Measurements from ENCODE around the gene CASP12.
"Not testable (repeated sequence)": the region's sequence is repeated elsewhere in the genome, so short reads cannot be mapped to it uniquely, and the experiment has no call there.

Gene CASP12

GRCh38 chr11:104897891-104898684 is at the start of gene CASP12:
CASP12 (minus strand) TSS chr11:104898460.
- H3K4me3 ChIP-seq (ENCODE audit: low read depth, low read length): no peak within 1 kb of the TSS

DNA sequence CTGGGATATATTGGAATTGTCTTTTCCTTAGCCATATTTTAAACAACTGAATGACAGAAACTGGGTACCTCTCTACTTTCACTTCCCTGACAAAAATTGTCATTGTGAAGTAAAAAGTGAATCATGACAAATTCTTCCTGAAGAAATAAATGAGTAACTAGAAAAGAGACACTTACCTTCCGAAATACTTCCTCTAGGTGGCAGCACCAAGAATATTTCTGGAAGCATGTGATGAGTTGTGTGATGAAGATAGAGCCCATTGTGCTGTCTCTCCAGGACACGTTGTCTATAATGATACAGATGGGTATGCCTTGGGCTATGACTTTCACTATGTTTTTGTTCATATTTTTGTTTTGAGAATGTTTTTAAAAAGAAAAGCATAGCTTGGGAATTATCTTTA is 48.6 kb upstream of the CASP12 start:
- no peak overlapping the region for H3K4me3 ChIP-seq (ENCODE audit: low read depth, low read length)

DNA sequence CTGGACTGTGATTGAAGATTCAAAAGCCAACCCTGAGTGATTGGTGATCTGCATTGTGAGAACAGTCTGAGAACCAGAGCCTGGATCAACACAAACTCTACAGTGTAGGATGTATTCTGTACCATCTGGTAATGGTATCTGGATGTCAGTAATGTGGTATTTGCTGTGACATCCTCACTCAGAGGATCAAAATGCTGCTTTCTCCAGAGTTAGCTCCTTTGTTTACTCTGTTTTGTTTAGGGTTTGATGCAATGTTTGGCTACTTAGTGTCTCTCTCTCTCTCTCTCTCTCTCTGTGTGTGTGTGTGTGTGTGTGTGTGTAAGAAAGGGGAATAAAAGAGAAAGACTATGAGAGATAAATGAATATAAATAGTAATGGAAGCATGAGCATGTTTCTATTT is 45.8 kb upstream of the CASP12 start:
- no peak overlapping the region for H3K4me3 ChIP-seq (ENCODE audit: low read depth, low read length)

DNA sequence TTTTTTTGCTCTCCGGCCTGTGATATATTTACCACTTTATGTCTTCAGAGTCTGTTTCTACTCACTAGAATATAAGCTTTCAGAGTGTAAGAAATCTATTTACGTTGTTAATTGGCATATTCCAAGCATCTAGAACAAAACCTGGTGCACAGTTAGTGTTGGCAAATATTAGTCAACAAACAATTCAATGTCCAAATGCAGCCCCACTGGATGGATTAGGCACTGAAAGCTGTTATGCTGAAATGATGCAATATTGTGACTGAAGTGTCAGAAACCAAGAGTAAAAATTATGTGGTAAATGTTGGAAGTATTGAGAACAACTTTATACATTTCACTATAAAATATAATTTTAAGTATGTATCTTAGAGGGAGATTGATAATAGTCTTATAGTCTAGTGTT is 45.3 kb upstream of the CASP12 start:
- no peak overlapping the region for H3K4me3 ChIP-seq (ENCODE audit: low read depth, low read length)

DNA sequence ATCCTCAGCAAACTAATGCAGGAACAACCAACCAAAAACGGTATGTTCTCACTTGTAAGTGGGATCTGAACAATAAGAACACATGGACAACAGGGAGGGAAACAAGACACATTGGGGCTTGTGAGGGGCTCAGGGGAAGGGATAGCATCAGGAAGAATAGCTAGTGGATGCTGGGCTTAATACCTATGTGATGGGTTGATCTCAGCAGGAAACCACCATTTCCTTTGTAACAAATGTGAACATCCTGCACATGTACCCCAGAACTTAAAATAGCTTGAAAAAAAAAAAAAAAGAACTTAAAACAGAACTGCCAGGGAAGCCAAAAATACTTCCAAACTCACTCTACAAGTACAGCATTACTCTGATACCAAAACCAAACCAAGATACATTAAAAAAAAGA is 36.3 kb upstream of the CASP12 start:
- no peak overlapping the region for H3K4me3 ChIP-seq (ENCODE audit: low read depth, low read length)

DNA sequence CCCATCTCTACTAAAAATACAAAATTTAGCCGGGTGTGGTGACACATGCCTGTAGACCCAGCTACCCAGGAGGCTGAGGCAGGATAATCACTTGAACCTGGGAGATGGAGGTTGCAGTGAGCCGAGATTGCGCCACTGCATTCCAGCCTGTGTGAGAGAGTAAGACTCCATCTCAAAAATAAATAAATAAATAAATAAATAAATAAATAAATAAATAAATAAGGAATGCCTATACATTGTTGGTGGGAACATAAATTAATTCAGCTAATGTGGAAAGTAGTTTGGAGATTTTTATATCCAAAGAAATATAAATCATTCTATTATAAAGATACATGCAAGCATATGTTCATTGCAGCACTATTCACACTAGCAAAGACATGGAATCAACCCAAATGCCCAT is 35.8 kb upstream of the CASP12 start:
- H3K4me3 ChIP-seq (ENCODE audit: low read depth, low read length): not testable (repeated sequence)

DNA sequence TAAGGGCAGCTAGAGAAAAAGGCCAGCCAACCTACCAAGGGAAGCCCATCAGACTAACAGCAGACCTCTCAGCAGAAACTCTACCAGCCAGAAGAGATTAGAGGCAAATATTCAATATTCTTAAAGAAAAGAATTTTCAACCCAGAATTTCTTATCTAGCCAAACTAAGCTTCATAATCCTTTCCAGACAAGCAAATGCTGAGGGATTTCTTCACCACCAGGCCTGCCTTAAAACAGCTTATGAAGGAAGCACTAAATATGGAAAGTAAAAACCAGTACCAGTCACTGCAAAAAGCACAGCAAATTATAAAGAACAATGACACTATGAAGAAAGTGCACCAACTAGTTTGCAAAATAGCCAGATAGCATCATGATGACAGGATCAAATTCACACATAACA is 30.6 kb upstream of the CASP12 start:
- H3K4me3 ChIP-seq (ENCODE audit: low read depth, low read length): no peak overlapping the region

- H3K4me3 ChIP-seq (ENCODE audit: low read depth, low read length): no peak overlapping the region
Measured at GRCh38 chr11:104926771-104927611, 28.7 kb upstream of the CASP12 start.

- no peak overlapping the region for H3K4me3 ChIP-seq (ENCODE audit: low read depth, low read length)
Measured at GRCh38 chr11:104925850-104926249, 27.6 kb upstream of the CASP12 start.

DNA sequence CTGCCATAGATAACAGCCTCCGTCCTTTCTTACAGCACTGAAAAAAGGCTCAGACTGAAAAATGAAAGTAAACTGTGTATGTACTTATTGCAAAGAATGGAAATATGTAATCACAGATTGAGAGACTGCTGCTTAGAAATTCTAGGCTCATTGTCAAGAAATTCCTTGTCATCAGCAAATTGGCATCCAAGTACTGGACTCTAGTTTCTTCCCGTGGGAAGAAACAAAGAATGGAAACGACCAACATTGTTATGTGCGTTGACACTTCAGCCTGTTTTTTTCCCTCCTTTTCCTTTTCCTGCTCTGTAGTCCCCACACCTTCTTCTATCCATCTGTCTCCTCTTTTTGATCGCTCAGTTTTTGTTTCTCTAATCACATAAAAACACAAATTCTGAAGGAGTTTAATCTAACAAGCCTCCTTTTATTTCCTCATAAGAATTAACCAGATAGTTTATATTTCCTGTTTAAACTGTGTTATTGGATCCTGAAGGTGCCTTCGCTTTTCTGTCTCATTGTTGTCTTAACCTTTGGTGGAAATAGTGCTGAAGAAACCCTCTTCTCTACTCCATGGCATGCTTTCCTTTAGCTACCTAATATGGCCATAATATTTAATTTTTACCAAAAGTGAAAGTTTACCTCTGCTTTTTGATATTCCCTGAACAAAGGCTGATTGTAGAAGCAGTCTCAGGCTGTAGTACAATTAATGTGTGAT is 20.0 kb upstream of the CASP12 start:
- no peak overlapping the region for H3K4me3 ChIP-seq (ENCODE audit: low read depth, low read length)

DNA sequence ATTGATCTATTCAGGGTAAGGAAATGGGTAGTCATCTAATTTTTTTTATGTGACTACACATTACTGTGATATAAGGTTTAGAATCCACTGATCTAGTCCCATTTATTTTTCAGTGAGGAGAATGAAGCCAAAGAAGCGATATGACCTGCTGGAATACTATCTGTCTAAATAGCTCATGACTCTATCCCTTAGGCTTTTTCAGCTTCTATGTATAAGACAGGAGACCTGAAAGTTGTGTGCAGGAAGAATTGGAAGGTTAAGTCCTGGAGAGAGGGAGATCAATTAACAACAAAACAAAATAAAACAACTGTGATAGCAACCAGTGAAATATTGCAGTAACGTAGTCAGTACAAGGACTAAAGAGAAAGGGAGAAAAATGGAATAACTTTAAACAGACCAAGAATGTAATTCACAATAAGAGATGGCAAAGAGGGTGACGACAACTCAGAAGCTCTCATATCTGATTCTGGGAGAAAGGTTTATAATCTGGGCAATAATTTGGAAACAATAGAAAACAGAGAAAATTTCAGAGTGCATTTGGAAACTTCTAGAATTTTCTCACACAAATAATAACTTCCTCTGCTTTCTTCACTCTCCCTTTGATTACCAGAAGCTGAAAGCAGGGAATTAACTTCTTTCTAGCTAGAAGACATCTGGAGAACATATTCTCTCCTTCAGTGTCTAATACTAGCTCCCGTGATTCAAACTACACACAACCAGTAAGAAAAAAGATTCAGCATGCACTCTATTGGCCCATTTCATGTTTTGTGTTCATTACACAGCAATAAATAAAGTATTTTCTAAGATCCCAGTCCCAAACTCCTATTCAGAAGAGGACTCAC is 19.2 kb upstream of the CASP12 start:
- no peak overlapping the region for H3K4me3 ChIP-seq (ENCODE audit: low read depth, low read length)

- H3K4me3 ChIP-seq (ENCODE audit: low read depth, low read length): no peak overlapping the region
Measured at GRCh38 chr11:104916442-104916841, 18.2 kb upstream of the CASP12 start.

- H3K4me3 ChIP-seq (ENCODE audit: low read depth, low read length): no peak overlapping the region
Measured at GRCh38 chr11:104912102-104912501, 13.8 kb upstream of the CASP12 start.

GRCh38 chr11:104908186-104908531 is 9.9 kb upstream of the CASP12 start:
- H3K4me3 ChIP-seq (ENCODE audit: low read depth, low read length): no peak overlapping the region

DNA sequence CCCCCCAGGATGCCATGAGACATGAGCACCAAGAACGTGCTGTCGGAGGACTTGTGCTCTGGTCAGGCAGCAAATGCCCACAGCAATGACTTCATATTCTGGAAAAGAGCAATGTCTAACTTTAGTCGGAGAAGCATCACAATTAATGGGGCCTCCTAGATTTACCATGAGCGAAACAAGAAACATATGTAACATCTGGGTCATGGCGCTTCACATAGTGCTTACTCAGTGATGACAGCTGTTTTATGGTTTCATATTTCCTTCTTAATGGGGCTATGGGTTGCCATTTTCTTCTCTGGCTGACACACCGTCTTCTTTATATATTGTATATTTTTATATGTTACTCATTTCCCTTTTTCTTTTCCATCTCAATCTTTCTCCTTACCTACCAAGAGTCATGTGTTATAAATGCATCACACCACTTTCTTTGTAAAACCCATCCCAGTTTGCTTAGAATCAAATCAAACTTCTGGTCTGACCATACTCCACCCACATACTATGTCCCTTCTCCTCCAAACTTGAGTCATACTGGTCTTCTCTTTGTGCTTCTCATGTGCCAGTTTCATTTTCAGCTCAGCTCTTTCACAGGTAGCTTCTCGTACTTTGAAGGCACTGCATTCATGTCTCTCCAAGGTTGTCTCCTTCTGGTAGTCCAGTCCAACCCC is 9.4 kb upstream of the CASP12 start:
- no peak overlapping the region for H3K4me3 ChIP-seq (ENCODE audit: low read depth, low read length)

DNA sequence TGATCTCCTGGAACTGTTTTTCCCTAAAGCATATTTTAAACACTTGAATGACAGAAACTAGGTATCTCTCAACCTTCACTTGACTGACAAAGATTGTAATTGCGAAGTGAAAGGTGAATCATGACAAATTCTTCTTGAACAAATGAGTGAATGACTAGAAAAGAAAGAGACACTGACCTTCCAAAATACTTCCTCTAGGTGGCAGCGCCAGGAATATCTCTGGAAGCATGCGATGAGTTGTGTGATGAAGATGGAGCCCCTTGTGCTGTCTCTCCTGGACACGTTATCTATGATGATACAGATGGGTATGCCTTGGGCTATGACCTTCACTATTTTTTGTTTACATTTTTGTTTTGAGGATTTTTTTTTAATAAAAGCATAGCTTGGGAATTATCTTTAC is 7.0 kb upstream of the CASP12 start:
- no peak overlapping the region for H3K4me3 ChIP-seq (ENCODE audit: low read depth, low read length)

GRCh38 chr11:104899226-104899625 is 966 bp upstream of the CASP12 start:
- H3K4me3 ChIP-seq (ENCODE audit: low read depth, low read length): no peak overlapping the region

- H3K4me3 ChIP-seq (ENCODE audit: low read depth, low read length): no peak overlapping the region
Measured at GRCh38 chr11:104898685-104899013, 389 bp upstream of the CASP12 start.

GRCh38 chr11:104895634-104896033 is 2.6 kb downstream of the CASP12 start:
- H3K4me3 ChIP-seq (ENCODE audit: low read depth, low read length): no peak overlapping the region

DNA sequence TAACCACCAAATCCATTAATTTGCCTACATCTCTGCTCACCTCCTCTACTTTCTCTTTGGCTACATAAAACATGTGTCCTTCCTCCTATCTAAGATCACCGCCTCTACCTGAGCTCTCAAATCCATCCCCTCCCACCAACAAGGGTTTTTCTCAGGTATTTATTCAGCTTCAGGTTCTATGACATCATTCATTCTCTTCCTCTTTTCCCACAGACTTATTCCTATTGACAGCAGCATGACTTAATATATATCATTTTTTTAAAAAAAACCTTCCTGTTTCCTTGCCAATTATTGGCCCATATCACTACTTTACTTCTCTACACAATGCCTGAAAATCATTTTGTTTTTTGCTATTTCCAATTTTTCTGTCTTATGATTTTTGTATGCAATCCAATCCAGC is 4.4 kb downstream of the CASP12 start:
- H3K4me3 ChIP-seq (ENCODE audit: low read depth, low read length): no peak overlapping the region
